LNCaP clone FGC (cell line): Measurements from ENCODE around the gene IL15.

ENCODE experiments used
- DNase-seq: peaks from one replicate; pipeline ENCODE4 v3.0.0-alpha.2; 2011; ENCODE audit warnings: low read depth
- H3K4me3 ChIP-seq: 2 replicates; pipeline ENCODE4 v1.5.1; 2011; ENCODE audit warnings: mild to moderate bottlenecking, low read depth, low read length, control low read depth
- CTCF ChIP-seq: IDR thresholded peaks from 2 replicates; pipeline ENCODE4 v1.5.1; 2012; ENCODE audit warnings: mild to moderate bottlenecking; ENCODE audit not compliant: control insufficient read depth, insufficient read depth; ENCODE audit errors: extremely low read depth

IL15 gene

DNA sequence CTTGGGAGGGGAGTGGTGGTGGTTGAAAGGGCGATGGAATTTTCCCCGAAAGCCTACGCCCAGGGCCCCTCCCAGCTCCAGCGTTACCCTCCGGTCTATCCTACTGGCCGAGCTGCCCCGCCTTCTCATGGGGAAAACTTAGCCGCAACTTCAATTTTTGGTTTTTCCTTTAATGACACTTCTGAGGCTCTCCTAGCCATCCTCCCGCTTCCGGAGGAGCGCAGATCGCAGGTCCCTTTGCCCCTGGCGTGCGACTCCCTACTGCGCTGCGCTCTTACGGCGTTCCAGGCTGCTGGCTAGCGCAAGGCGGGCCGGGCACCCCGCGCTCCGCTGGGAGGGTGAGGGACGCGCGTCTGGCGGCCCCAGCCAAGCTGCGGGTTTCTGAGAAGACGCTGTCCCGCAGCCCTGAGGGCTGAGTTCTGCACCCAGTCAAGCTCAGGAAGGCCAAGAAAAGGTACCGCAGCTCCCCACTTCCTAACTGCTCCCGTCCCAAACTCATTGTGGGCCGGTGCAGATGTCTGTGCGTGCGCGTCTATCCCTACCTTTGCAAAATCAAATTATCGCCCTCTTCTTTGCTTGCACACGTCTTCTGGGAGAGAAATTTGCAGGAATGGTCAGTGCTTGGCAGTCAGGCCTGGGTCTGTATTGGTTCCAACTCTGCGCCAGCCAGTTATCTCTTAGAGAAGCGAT lies 533 bp downstream of the IL15 start:
- DNase-seq = no peak
- no peak for TF ChIP-seq CTCF
- H3K4me3 ChIP-seq = peak overlapping the region; percentile 66

- no peak overlapping the region for H3K4me3 ChIP-seq
- TF ChIP-seq CTCF = no peak
- DNase-seq = no peak
Measured at GRCh38 chr4:141637565-141637964, 1.2 kb downstream of the IL15 start.

- DNase-seq = no peak
- no peak overlapping the region for H3K4me3 ChIP-seq
- no peak for TF ChIP-seq CTCF
Measured at GRCh38 chr4:141638230-141638629, 1.8 kb downstream of the IL15 start.

- no peak for DNase-seq
- TF ChIP-seq CTCF = no peak
- no peak overlapping the region for H3K4me3 ChIP-seq
Measured at GRCh38 chr4:141640696-141641095, 4.3 kb downstream of the IL15 start.

DNA sequence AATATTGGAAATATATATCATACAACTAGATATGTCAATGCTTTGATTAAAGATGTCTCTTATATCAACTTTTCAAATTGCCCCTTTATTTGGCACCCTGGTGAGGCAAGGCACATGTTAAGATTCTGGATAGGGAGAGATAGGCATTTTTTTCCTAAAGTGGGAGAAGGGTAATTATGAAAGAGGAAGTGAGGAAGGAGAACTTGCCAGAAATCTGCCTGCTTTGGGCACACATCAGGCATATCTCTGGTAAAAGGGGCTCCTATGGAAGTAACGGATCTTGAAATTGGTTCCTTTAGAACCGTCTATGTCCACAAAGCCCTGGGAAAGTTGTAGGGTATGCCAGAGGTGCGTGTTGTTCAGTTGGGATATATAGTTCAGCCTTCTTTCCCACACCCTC lies 5.7 kb downstream of the IL15 start:
- TF ChIP-seq CTCF = no peak
- no peak for DNase-seq
- no peak overlapping the region for H3K4me3 ChIP-seq

- H3K4me3 ChIP-seq = no peak overlapping the region
- no peak for DNase-seq
- TF ChIP-seq CTCF = no peak
Measured at GRCh38 chr4:141642711-141643110, 6.3 kb downstream of the IL15 start.

- no peak overlapping the region for H3K4me3 ChIP-seq
- DNase-seq = no peak
- no peak for TF ChIP-seq CTCF
Measured at GRCh38 chr4:141643557-141643956, 7.2 kb downstream of the IL15 start.
